ENCODE data around the gene RNF14.

The RNF14 gene

GRCh38 chr5:142013734-142014521, 45.0 kb downstream of the RNF14 start:
- no peak overlapping the region for H3K4me3 ChIP-seq (ENCODE audit: low read length)
- no peak for TF ChIP-seq CTCF (conservative IDR thresholded peaks at IDR 0.05; ENCODE audit: low read depth, low read length)
- DNase-seq (ENCODE audit: low read depth), result no peak

- no peak for DNase-seq (ENCODE audit: low read depth)
- TF ChIP-seq CTCF (conservative IDR thresholded peaks at IDR 0.05; ENCODE audit: low read depth, low read length), result peak; percentile 41
- H3K4me3 ChIP-seq (ENCODE audit: low read length), result no peak overlapping the region
Observed at GRCh38 chr5:142014911-142015584, 46.1 kb downstream of the RNF14 start.

- no peak for DNase-seq (ENCODE audit: low read depth)
- no peak for TF ChIP-seq CTCF (conservative IDR thresholded peaks at IDR 0.05; ENCODE audit: low read depth, low read length)
- H3K4me3 ChIP-seq (ENCODE audit: low read length), result no peak overlapping the region
Observed at GRCh38 chr5:142015781-142016533, 47.1 kb downstream of the RNF14 start.

- H3K4me3 ChIP-seq (ENCODE audit: low read length), result no peak overlapping the region
- TF ChIP-seq CTCF (conservative IDR thresholded peaks at IDR 0.05; ENCODE audit: low read depth, low read length), result no peak
- no peak for DNase-seq (ENCODE audit: low read depth)
Observed at GRCh38 chr5:142016556-142016955, 47.7 kb downstream of the RNF14 start.

GRCh38 chr5:142017832-142018427, 49.0 kb downstream of the RNF14 start:
- H3K4me3 ChIP-seq (ENCODE audit: low read length), result no peak overlapping the region
- TF ChIP-seq CTCF (conservative IDR thresholded peaks at IDR 0.05; ENCODE audit: low read depth, low read length), result no peak
- DNase-seq (ENCODE audit: low read depth), result no peak

GRCh38 chr5:142020122-142020659, 51.3 kb downstream of the RNF14 start:
- DNase-seq (ENCODE audit: low read depth), result no peak
- no peak overlapping the region for H3K4me3 ChIP-seq (ENCODE audit: low read length)
- no peak for TF ChIP-seq CTCF (conservative IDR thresholded peaks at IDR 0.05; ENCODE audit: low read depth, low read length)
